NCI-H2227 treated with DMSO at 0.1 percent for 48 hours (cell line): Measurements from ENCODE around the gene PRM3.

Experiments
- DNase-seq: peaks from one replicate; lab custom pipeline; 2025; lab: John Stamatoyannopoulos, UW

Gene PRM3

GRCh38 chr16:11242658-11243057, 30.8 kb downstream of the PRM3 start:
- no peak for DNase-seq

- no peak for DNase-seq
Measured at GRCh38 chr16:11241480-11242204, 31.8 kb downstream of the PRM3 start.

GRCh38 chr16:11240636-11241473, 32.6 kb downstream of the PRM3 start:
- no peak for DNase-seq

DNA sequence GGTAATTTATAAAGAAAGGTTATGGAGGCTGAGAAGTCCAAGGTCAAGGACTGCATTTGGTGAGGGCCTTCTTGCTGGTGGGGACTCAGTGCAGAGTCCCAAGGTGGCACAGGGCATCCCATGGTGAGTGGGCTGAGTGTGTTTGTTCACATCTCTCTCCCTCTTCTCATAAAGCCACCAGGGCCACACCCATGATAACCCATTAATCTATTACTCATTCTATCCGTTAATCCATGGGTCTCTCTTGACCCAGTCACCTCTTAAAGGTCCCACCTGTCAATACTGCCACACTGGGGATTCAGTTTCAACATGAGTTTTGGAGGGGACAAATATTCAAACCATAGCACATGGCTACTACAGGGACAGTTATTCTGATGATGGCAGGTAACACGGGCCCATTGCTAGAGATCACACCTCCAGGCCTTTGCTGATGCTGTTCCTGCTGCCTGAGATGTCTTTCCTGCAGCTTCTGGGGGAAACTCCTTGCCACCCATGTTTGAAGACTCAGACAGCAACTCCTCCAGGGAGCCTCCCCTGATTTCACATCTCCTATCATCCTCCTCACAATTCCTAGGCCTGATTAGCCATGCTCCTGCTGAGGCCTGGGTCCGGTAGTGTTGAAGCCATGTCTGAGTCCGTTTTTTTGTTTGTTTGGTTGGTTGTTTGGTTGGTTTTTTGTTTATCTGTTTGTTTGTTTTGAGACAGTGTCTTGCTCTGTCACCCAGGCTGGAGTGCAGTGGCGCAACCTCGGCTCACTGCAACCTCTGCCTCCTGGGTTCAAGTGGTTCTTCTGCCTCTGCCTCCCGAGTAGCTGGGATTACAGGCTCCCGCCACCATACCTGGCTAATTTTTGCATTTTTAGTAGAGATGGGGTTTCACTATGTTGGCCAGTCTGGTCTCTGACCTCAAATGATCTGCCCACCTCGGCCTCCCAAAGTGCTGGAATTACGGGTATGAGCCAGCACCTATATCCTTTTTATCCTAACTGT, 33.5 kb downstream of the PRM3 start:
- no peak for DNase-seq

DNA sequence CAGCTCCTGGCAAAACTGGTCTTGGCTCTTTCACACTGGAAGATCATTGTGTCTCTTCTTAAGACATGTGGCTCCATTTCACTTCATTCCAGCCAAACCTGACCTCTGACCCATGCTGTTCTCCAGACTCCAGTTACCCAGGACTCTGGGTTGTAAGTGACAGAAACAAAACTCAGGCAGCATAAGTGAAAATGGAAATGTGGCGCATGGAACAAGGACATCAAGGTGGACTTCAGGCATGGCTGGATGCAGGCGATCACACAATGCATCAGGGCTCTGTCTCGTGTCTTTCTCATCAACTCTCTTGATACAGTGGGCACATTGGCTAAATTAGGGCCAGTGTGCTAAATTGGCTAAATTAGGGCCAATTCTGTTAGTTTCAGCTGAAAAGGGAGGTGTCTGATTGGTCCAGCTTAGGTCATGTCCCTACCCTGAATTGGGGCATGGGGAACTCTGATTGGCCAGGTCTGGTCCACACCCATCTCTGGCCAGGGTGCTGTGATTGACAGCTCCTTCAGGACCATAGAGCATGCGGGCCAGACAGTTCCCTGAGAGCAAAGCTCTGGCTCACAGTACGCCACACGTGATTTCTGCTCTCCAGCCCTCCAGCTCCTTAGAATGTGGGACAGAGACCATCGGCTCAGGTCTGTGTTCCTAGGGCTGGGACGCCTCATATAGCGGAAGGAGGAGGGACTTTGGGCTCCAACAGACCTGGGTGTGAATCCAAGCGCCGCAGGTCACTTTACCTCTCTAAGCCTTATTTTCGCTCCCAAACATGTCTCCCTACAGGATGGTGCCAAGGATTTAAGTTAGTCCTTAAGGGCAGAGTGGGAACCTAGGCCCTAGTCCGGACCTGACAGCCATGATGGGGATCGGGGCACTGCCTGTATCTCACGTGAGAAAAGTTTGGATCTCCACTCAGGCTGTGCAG, 34.9 kb downstream of the PRM3 start:
- no peak for DNase-seq

- DNase-seq = no peak
Measured at GRCh38 chr16:11236461-11237254, 36.8 kb downstream of the PRM3 start.

GRCh38 chr16:11235703-11235991, 37.8 kb downstream of the PRM3 start:
- DNase-seq = no peak

DNA sequence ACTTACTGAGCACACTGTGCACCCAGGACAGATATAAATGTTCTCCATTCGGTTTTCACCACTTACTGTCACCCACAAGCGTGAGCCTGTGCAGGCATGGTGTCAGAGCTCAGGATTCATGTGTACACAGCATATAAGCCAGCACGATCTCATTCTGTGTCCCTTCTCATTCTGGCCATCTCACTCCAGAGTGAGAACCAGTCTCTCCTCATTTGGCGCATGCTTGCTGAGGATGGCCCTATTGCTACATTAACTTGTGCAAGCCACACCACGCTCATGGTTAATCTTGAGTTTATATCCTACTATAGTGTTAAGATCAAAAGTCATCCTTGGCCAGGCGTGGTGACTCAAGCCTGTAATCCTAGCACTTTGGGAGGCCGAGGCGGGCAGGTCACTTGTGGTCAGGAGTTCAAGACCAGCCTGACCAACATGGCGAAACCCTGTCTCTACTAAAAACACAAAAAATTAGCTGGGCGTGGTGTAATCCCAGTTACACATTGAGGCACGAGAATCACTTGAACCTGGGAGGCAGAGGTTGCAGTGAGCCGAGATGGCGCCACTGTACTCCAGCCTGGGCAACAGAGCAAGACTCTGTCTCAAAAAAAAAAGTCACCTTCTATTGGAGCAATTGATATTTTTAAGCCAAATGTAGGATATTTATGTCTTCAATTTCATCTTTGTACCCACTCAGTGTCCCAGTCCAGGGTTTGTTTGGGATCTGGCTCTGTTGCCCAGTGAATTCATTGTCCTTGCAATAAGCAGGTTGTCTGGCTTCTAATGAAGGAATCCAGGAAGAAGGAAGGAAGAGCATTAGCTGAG, 38.3 kb downstream of the PRM3 start:
- no peak for DNase-seq

GRCh38 chr16:11233727-11234376, 39.6 kb downstream of the PRM3 start:
- no peak for DNase-seq

GRCh38 chr16:11232852-11233726, 40.3 kb downstream of the PRM3 start:
- no peak for DNase-seq

- DNase-seq = no peak
Measured at GRCh38 chr16:11232302-11232851, 41.1 kb downstream of the PRM3 start.

DNA sequence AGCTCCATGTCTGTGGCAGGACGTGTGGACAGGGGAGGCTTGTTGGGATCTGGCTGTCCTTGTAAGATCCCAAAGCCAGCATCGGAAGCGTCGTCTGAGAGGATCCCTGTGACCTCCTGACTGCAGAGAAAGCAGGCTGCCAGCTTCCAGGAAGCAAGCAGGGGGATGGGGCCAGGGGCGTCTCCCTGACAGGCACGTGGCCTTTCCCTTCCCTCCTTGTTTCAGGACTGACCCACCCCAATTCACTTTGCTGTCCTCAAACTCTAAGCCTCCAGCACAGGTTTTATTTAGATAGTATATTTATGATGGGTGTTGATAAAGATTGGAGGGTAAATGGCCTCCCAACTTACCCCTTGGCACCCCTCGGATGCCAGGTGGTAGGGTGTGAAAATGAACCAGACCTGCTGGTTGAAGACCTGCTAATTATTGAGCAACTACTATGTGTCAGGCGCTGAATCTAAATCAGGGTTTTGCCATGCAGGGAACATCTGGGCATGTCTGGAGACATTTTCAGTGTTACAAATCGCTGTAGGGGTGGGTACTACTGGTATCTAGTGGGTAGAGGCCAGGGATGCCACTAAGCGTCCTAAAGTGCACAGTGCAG, 42.0 kb downstream of the PRM3 start:
- no peak for DNase-seq

- DNase-seq = no peak
Measured at GRCh38 chr16:11229906-11230305, 43.5 kb downstream of the PRM3 start.

- DNase-seq = no peak
Measured at GRCh38 chr16:11229432-11229831, 44.0 kb downstream of the PRM3 start.

GRCh38 chr16:11225677-11226549, 47.5 kb downstream of the PRM3 start:
- no peak for DNase-seq
